GM23338 (cell line): ENCODE results near the gene MALSU1. TPM values are rescaled to one million over a fixed set of nuclear protein-coding genes. Genes with fewer than 3 reads are reported as not detected.

Source experiments
- ATAC-seq: fragments of 200-7000 bp; cut with Tn5 transposase; 3 replicates; pipeline ENCODE4 v1.9.1; 2020
- DNase-seq: peaks from one replicate; pipeline ENCODE4 v3.0.0-alpha.2; 2015; ENCODE audit warnings: low spot score
- H2AFZ ChIP-seq: fragments of 200-600 bp; sonication (generic); 2 replicates; pipeline ENCODE4 v1.8.0; 2016; ENCODE audit warnings: antibody characterized with exemption, mild to moderate bottlenecking, moderate library complexity
- H3F3A ChIP-seq: fragments of 200-600 bp; sonication (generic); replicated peaks from 2 replicates; pipeline ENCODE4 v1.8.0; 2017; ENCODE audit warnings: antibody characterized with exemption, mixed run types, low read depth
- H3K27ac ChIP-seq: fragments of 200-600 bp; sonication (generic); 2 replicates; pipeline ENCODE4 v1.6.1; 2016; ENCODE audit warnings: low read depth
- H3K27me3 ChIP-seq: fragments of 200-600 bp; sonication (generic); 2 replicates; pipeline ENCODE4 v1.8.0; 2016; ENCODE audit warnings: mild to moderate bottlenecking, mixed run types, moderate library complexity; ENCODE audit not compliant: insufficient read depth
- H3K36me3 ChIP-seq: fragments of 200-600 bp; sonication (generic); 2 replicates; pipeline ENCODE4 v1.8.0; 2016; ENCODE audit warnings: mild to moderate bottlenecking; ENCODE audit not compliant: insufficient read depth
- H3K4me1 ChIP-seq: fragments of 200-600 bp; sonication (generic); 2 replicates; pipeline ENCODE4 v1.8.0; 2016; ENCODE audit warnings: mild to moderate bottlenecking, moderate library complexity; ENCODE audit not compliant: insufficient read depth
- H3K4me2 ChIP-seq: fragments of 200-600 bp; sonication (generic); 2 replicates; pipeline ENCODE4 v1.7.1; 2017; ENCODE audit warnings: mixed run types
- H3K4me3 ChIP-seq: fragments of 200-600 bp; sonication (generic); 2 replicates; pipeline ENCODE4 v1.6.1; 2016; ENCODE audit warnings: mixed run types
- H3K79me2 ChIP-seq: fragments of 200-600 bp; sonication (generic); replicated peaks from 2 replicates; pipeline ENCODE4 v1.8.0; 2017; ENCODE audit warnings: mild to moderate bottlenecking; ENCODE audit not compliant: insufficient read depth
- H3K9me2 ChIP-seq: fragments of 200-600 bp; sonication (generic); 2 replicates; pipeline ENCODE4 v1.8.0; 2017; ENCODE audit not compliant: insufficient read depth
- H4K20me1 ChIP-seq: fragments of 200-600 bp; sonication (generic); replicated peaks from 2 replicates; pipeline ENCODE4 v1.8.0; 2017; ENCODE audit warnings: mild to moderate bottlenecking; ENCODE audit not compliant: insufficient read depth
- H3K27ac Mint-ChIP-seq: 2 replicates; pipeline ENCODE4 v1.8.0; 2020; ENCODE audit warnings: inconsistent platforms, mild to moderate bottlenecking, moderate library complexity, mixed read lengths
- H3K27me3 Mint-ChIP-seq: 3 replicates; pipeline ENCODE4 v1.8.0; 2022; ENCODE audit warnings: low read depth, mild to moderate bottlenecking, moderate library complexity, mixed read lengths, inconsistent platforms; ENCODE audit not compliant: insufficient read depth, poor library complexity
- H3K36me3 Mint-ChIP-seq: 3 replicates; pipeline ENCODE4 v1.8.0; 2021; ENCODE audit warnings: low read depth, mild to moderate bottlenecking, inconsistent platforms, moderate library complexity, mixed read lengths
- H3K4me1 Mint-ChIP-seq: 3 replicates; pipeline ENCODE4 v1.8.0; 2020; ENCODE audit warnings: mild to moderate bottlenecking, inconsistent platforms, mixed read lengths
- H3K4me3 Mint-ChIP-seq: 3 replicates; pipeline ENCODE4 v1.8.0; 2021; ENCODE audit warnings: moderate library complexity, mild to moderate bottlenecking, inconsistent platforms, mixed read lengths
- H3K9me3 Mint-ChIP-seq: 3 replicates; pipeline ENCODE4 v1.8.0; 2020; ENCODE audit warnings: moderate library complexity, mild to moderate bottlenecking, inconsistent platforms, mixed read lengths
- CTCF ChIP-seq, 2 experiments: fragments of 200-600 bp in 1 of 2; sonication (generic) in 1 of 2; conservative IDR thresholded peaks; 2 replicates each; pipeline versions ENCODE4 v1.5.1 to v1.6.1; 2016 to 2017; ENCODE audit warnings: antibody characterized with exemption in 2 of 2, low read depth in 2 of 2, mild to moderate bottlenecking in 2 of 2, moderate library complexity in 1 of 2
- ETS1 ChIP-seq: IDR thresholded peaks from 2 replicates; pipeline ENCODE4 v1.6.1; 2016; ENCODE audit warnings: antibody characterized with exemption
- JUNB ChIP-seq: IDR thresholded peaks from one replicate; pipeline ENCODE4 v1.6.1; 2016; ENCODE audit warnings: antibody characterized with exemption; ENCODE audit not compliant: unreplicated experiment
- POLR2AphosphoS5 ChIP-seq: IDR thresholded peaks from 2 replicates; pipeline ENCODE4 v1.6.1; 2016; ENCODE audit warnings: antibody characterized with exemption, low read depth
- REST ChIP-seq: IDR thresholded peaks from one replicate; pipeline ENCODE4 v1.6.1; 2018; ENCODE audit warnings: antibody characterized with exemption; ENCODE audit not compliant: unreplicated experiment
- STAT1 ChIP-seq: IDR thresholded peaks from one replicate; pipeline ENCODE4 v1.6.1; 2016; ENCODE audit warnings: antibody characterized with exemption; ENCODE audit not compliant: unreplicated experiment
- ZNF114 ChIP-seq: fragments of 250-450 bp; sonication (Bioruptor Pico); IDR thresholded peaks from 2 replicates; pipeline ENCODE4 v1.5.0; 2020; ENCODE audit warnings: mild to moderate bottlenecking, moderate library complexity
- polyA plus RNA-seq: library from polyadenylated mRNA; unstranded; fragments of >200 nt; fragmentation: Nextera tagmentation; extraction: Ambion mirVana; gene quantifications from 2 replicates; pipeline ENCODE4 v1.2.1, GENCODE V29; 2016
- total RNA-seq: library from RNA; depleted of rRNA; stranded (reverse); fragments of >200 nt; shearing (Covaris generic); gene quantifications from 2 replicates; pipeline ENCODE4 v1.2.3, GENCODE V29; 2014

MALSU1 gene
- total and polyA plus RNA-seq, 2 experiments from 2014 or later = 96.8 to 209 TPM

GRCh38 chr7:23293500-23294073, 5.6 kb upstream of the MALSU1 start:
- DNase-seq = no peak
- no peaks in the 10 kb centered on the region for H3K9me2 ChIP-seq
- ATAC-seq = no peak
- H3K27ac Mint-ChIP-seq = no peak overlapping the region
- H2AFZ ChIP-seq = 0 out of 2 replicates have a peak overlapping the region, but pooled peaks have one; percentile 18
- H3F3A ChIP-seq = no peaks in the 10 kb centered on the region
- no peak overlapping the region for H3K4me3 ChIP-seq
- TF ChIP-seq ZNF114 (CRISPR knock-in tag) = no peak
- TF ChIP-seq STAT1 = no peak
- TF ChIP-seq CTCF (conservative IDR thresholded peaks at IDR 0.05; ENCODE audit: low read depth in 2 of 2) = no peak
- no peak for TF ChIP-seq REST
- peaks cover 15% of the 10 kb centered on the region; the same call in 2 of the 3 replicates for H3K4me1 Mint-ChIP-seq
- no peaks in the 10 kb centered on the region for H3K36me3 ChIP-seq
- H3K79me2 ChIP-seq = no peaks in the 10 kb centered on the region
- H3K4me3 Mint-ChIP-seq = no peak overlapping the region
- H3K27me3 Mint-ChIP-seq = peaks cover 4% of the 10 kb centered on the region
- no peaks in the 10 kb centered on the region for H3K36me3 Mint-ChIP-seq
- no peaks in the 10 kb centered on the region for H3K9me3 Mint-ChIP-seq
- no peaks in the 10 kb centered on the region for H4K20me1 ChIP-seq
- H3K4me2 ChIP-seq = no peak overlapping the region
- peaks cover 11% of the 10 kb centered on the region; the same call in 1 of the 2 replicates for H3K4me1 ChIP-seq
- no peak overlapping the region for H3K27ac ChIP-seq
- no peaks in the 10 kb centered on the region for H3K27me3 ChIP-seq

- peaks cover 7% of the 10 kb centered on the region for H3K27me3 Mint-ChIP-seq
- peaks cover 4% of the 10 kb centered on the region for H3K79me2 ChIP-seq
- H4K20me1 ChIP-seq = peaks cover 2% of the 10 kb centered on the region; the same call in 1 of the 2 replicates
- peaks cover 11% of the 10 kb centered on the region; the same call in 1 of the 2 replicates for H3K4me1 ChIP-seq
- H2AFZ ChIP-seq = no peak overlapping the region
- no peaks in the 10 kb centered on the region for H3K36me3 ChIP-seq
- H3F3A ChIP-seq = no peaks in the 10 kb centered on the region
- H3K27ac Mint-ChIP-seq = no peak overlapping the region
- H3K9me3 Mint-ChIP-seq = no peaks in the 10 kb centered on the region
- ATAC-seq (no peak), DNase-seq (no peak)
- H3K4me3 Mint-ChIP-seq = no peak overlapping the region
- H3K27me3 ChIP-seq = no peaks in the 10 kb centered on the region
- H3K4me2 ChIP-seq = no peak overlapping the region
- H3K36me3 Mint-ChIP-seq = no peaks in the 10 kb centered on the region; the same call in 2 of the 3 replicates
- no peak overlapping the region for H3K4me3 ChIP-seq
- no peaks in the 10 kb centered on the region for H3K9me2 ChIP-seq
- H3K4me1 Mint-ChIP-seq = peaks cover 16% of the 10 kb centered on the region; the same call in 2 of the 3 replicates
- no peak overlapping the region for H3K27ac ChIP-seq
- no peak for TF ChIP-seq STAT1
- no peak for TF ChIP-seq POLR2AphosphoS5
- no peak for TF ChIP-seq ETS1
- TF ChIP-seq JUNB = no peak
Observed at GRCh38 chr7:23294549-23295400, 4.4 kb upstream of the MALSU1 start.
